Neutrophil (primary cell): ENCODE results near the gene ZNF423.

ENCODE experiments used
- H3K27ac ChIP-seq: fragments of 200-600 bp; sonication (generic); 2 replicates; pipeline ENCODE4 v1.5.1; 2016; ENCODE audit warnings: mild to moderate bottlenecking, moderate library complexity
- H3K27me3 ChIP-seq: fragments of 200-600 bp; sonication (generic); 2 replicates; pipeline ENCODE4 v1.6.0; 2016; ENCODE audit warnings: mild to moderate bottlenecking
- H3K36me3 ChIP-seq: fragments of 200-600 bp; sonication (generic); 2 replicates; pipeline ENCODE4 v1.5.1; 2017
- H3K4me1 ChIP-seq, 2 experiments: fragments of 200-600 bp in 1 of 2; sonication (generic) in 1 of 2; 1 replicate in 1 of 2; 2 replicates in 1 of 2; pipeline versions ENCODE4 v1.5.1 to v1.6.1; 2013 to 2016; ENCODE audit warnings: low read depth in 1 of 2, low read length in 1 of 2, mild to moderate bottlenecking in 1 of 2, moderate library complexity in 1 of 2; ENCODE audit not compliant: control insufficient read depth in 1 of 2, insufficient read depth in 1 of 2
- H3K4me3 ChIP-seq, 2 experiments: fragments of 200-600 bp in 1 of 2; sonication (generic) in 1 of 2; 1 replicate in 1 of 2; 2 replicates in 1 of 2; pipeline ENCODE4 v1.5.1; 2013 to 2016; ENCODE audit warnings: low read depth in 1 of 2, low read length in 1 of 2, mild to moderate bottlenecking in 1 of 2, moderate library complexity in 1 of 2
- H3K9me3 ChIP-seq: fragments of 200-600 bp; sonication (generic); 2 replicates; pipeline ENCODE4 v1.5.1; 2016
- TF ChIP-seq, protein P1 (sequence below): fragments of 200-600 bp; sonication (generic); IDR thresholded peaks from 2 replicates; pipeline ENCODE4 v1.5.1; 2016; ENCODE audit warnings: antibody characterized with exemption

Gene ZNF423

DNA sequence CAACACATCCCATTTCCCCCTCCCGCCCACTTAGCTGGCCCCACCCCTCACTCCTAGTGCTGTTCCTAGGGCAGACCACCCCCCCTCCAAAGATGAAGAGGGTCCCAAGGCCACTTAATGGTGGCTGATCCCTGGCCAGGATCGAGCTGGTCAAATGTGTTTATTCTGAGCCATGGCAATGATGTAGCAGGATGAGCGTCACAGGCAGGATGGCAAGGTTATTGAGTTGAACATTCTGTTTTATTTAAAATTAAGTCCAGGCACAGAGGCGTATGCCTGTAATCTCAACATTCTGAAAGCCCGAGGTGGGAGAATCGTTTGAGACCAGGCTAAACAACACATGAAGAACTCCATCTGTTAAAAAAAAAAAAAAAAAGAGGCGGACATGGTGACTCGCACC is 12.2 kb downstream of the ZNF423 start:
- Histone ChIP-seq H3K27ac (no peak overlapping the region), H3K36me3 (no peaks in the 10 kb centered on the region), H3K4me1 (no peaks in the 10 kb centered on the region), H3K9me3 (no peaks in the 10 kb centered on the region), H3K4me3 (no peak overlapping the region), H3K27me3 (peaks cover 63% of the 10 kb centered on the region)
- TF ChIP-seq, protein P1, sequence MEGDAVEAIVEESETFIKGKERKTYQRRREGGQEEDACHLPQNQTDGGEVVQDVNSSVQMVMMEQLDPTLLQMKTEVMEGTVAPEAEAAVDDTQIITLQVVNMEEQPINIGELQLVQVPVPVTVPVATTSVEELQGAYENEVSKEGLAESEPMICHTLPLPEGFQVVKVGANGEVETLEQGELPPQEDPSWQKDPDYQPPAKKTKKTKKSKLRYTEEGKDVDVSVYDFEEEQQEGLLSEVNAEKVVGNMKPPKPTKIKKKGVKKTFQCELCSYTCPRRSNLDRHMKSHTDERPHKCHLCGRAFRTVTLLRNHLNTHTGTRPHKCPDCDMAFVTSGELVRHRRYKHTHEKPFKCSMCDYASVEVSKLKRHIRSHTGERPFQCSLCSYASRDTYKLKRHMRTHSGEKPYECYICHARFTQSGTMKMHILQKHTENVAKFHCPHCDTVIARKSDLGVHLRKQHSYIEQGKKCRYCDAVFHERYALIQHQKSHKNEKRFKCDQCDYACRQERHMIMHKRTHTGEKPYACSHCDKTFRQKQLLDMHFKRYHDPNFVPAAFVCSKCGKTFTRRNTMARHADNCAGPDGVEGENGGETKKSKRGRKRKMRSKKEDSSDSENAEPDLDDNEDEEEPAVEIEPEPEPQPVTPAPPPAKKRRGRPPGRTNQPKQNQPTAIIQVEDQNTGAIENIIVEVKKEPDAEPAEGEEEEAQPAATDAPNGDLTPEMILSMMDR = no peak

DNA sequence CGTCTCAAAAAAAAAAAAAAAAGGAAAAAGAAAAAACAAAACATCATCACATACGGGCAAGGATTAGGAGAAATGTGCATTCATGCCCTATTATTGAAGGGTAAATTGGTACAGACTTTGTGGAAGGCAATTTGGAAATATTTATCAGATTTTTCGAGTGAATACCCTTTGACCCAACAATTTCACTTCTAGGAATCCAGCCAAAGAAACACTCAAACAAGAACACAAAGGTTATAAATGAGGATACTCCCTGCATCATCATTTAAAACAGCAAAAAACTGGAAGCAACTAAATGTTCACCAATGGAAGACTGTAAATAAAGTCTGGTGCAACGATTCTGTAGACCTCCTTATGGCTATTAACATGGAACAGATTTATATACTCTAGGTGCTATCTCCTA is 12.9 kb downstream of the ZNF423 start:
- H3K4me1 ChIP-seq = no peaks in the 10 kb centered on the region
- no peak overlapping the region for H3K4me3 ChIP-seq
- no peaks in the 10 kb centered on the region for H3K36me3 ChIP-seq
- H3K9me3 ChIP-seq = no peaks in the 10 kb centered on the region
- H3K27me3 ChIP-seq = peaks cover 63% of the 10 kb centered on the region
- no peak overlapping the region for H3K27ac ChIP-seq
- TF ChIP-seq, protein P1 = no peak

DNA sequence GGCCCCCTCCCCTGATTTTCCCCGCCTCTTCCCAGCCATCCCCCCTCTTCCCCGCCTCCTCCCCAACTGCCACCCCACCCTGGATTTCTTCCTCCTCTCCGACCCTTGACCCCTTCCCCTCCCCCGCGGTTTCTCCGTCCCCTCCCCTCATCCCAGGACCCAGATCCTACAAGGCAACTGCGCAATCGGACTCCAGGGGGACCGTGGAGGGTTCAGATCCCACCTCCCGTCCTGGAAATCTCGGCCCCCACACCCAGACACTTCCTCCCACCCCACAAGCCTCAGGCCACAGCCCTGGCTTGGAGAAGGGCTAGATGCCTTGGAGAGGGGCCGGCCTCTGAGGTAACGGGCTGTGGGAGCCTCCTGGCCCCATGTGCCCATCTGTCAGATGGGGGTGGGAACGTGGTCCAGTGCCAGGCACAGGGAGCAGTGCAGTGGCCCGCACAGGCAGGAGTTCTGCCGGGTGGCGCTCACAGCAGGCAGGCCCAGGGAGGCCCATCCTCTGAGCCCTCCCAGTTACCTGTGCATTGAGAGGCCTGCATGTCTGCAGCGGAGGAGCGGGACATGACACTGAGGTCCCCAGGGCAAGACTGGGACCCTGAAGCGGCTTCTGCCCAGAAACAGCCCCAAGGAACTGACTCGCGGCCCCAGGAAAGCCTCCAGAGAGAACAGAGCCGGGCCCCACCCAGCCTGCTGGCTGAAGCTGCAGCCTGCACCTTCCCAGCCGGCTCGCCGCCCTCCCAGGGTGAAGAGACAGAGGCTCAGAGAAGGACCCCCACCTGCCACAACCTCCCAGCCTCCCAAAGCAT is 16.7 kb downstream of the ZNF423 start:
- Histone ChIP-seq H3K9me3 (no peaks in the 10 kb centered on the region), H3K27me3 (peaks cover 60% of the 10 kb centered on the region), H3K27ac (no peak overlapping the region), H3K4me3 (no peak overlapping the region), H3K36me3 (no peaks in the 10 kb centered on the region), H3K4me1 (no peaks in the 10 kb centered on the region)
- TF ChIP-seq, protein P1 = no peak

DNA sequence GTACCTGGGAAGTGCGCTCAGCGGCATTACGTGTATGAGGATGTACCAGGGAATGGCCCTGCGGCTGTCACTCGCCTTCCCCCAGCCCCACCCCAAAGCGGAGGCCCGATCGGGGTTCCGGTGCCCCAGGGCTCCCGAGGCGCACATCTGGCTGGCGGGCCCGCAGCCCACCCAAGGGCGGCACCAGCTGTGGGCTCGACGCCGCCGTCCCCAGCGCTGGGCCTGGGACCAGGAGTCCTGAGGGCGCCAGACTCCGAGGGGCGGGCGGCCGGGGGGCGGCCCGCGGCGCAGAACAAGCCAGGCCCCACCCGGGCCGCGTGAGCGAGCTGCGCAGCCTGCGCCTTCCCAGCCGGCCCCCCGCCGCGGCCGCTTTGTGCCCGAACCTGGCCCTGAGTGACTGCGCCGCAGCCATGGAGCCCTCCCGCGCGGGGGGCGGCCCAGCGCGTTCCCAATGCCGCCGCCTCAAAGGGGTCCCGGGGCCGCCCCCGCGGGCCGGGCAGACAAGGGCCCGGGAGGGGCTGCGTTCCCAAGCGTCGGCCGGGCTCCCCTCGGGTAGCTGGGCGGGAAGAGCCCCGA is 17.4 kb downstream of the ZNF423 start:
- Histone ChIP-seq H3K9me3 (no peaks in the 10 kb centered on the region), H3K4me1 (no peaks in the 10 kb centered on the region), H3K27ac (no peak overlapping the region), H3K4me3 (no peak overlapping the region), H3K36me3 (no peaks in the 10 kb centered on the region), H3K27me3 (peaks cover 53% of the 10 kb centered on the region)
- TF ChIP-seq, protein P1 = no peak

DNA sequence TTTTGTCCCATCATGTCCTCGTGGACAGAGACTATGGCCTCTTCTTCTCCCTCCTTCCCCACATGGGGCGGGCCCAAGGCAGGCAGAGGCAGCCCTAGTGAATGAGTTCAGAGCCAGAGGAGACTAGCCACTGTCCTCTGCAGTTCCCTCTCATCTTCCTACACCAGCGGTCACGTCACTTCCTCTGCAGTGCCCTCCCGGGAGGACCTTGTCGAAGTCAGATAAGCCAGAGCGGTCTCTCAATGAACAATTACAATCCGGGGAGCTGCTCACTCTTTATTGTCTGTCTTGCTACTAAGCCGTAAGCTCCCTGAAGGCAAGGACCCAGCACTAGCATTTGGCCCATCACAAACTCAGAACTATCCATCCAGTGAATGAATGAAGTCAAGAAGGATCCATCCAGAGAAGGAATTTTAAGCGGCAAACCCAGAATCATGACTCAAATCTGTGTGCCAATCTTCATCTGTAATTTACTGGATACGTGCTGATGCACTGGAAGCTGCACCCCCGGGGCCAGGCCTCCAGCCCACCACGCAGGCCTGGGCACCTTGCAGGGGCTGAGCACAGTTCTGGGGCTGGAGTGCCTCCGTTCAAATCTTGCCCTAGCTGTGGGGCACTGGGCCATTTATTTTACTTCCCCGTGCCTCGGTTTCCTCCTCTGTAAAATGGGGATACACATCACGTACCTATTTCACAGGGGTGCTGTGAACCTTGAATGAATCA is 18.1 kb downstream of the ZNF423 start:
- H3K36me3 ChIP-seq = no peaks in the 10 kb centered on the region
- no peaks in the 10 kb centered on the region for H3K4me1 ChIP-seq
- H3K27ac ChIP-seq = no peak overlapping the region
- TF ChIP-seq, protein P1 = no peak
- H3K27me3 ChIP-seq = peaks cover 49% of the 10 kb centered on the region
- no peak overlapping the region for H3K4me3 ChIP-seq
- H3K9me3 ChIP-seq = no peaks in the 10 kb centered on the region
